Measurements from ENCODE around the gene VAT1L. TPM values are rescaled to one million over a fixed set of nuclear protein-coding genes. Genes with fewer than 3 reads are reported as not detected.

VAT1L gene
- total and polyA plus RNA-seq, 3 donors from 2014 or later: 4.2 to 5.2 (median 4.6) TPM

DNA sequence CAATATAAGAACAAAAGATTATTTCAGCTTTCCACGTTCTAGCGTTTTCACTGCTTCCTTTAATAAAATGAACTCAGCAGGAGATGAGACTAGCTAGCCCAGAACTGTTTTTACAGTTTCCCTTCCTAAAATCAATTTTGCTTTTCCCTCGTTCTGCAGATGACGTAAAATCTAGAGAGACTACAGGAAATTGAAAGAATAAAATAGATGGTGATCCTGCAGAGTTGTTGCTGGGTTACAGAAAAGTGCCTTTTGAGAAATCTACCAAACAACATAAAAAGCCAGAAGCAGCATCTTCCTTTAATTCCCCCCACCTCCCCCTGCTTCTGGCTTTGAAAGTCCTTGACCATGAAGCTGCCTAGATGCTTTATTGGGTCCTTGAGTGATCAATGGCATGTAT, 137.2 kb downstream of the VAT1L start:
- Histone ChIP-seq H3K9me3 (no peaks in the 10 kb centered on the region), H3K27ac (no peak overlapping the region), H3K4me3 (no peak overlapping the region), H3K27me3 (no peaks in the 10 kb centered on the region), H3K36me3 (ENCODE audit: low read depth, missing control alignments) (no peaks in the 10 kb centered on the region), H3K4me1 (no peaks in the 10 kb centered on the region)
- no peak for TF ChIP-seq POLR2A (IDR thresholded peaks at IDR 0.05)
- TF ChIP-seq, protein P1, sequence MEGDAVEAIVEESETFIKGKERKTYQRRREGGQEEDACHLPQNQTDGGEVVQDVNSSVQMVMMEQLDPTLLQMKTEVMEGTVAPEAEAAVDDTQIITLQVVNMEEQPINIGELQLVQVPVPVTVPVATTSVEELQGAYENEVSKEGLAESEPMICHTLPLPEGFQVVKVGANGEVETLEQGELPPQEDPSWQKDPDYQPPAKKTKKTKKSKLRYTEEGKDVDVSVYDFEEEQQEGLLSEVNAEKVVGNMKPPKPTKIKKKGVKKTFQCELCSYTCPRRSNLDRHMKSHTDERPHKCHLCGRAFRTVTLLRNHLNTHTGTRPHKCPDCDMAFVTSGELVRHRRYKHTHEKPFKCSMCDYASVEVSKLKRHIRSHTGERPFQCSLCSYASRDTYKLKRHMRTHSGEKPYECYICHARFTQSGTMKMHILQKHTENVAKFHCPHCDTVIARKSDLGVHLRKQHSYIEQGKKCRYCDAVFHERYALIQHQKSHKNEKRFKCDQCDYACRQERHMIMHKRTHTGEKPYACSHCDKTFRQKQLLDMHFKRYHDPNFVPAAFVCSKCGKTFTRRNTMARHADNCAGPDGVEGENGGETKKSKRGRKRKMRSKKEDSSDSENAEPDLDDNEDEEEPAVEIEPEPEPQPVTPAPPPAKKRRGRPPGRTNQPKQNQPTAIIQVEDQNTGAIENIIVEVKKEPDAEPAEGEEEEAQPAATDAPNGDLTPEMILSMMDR (IDR thresholded peaks at IDR 0.05): no peak
- DNase-seq: no peak
- 83 to 86% methylated on average over 4 of the region's 4 CpGs for whole genome bisulfite sequencing, 2 donors
- intact Hi-C loops (cut with DNase I; ENCODE audit: low total_unique reads): no loop called here

DNA sequence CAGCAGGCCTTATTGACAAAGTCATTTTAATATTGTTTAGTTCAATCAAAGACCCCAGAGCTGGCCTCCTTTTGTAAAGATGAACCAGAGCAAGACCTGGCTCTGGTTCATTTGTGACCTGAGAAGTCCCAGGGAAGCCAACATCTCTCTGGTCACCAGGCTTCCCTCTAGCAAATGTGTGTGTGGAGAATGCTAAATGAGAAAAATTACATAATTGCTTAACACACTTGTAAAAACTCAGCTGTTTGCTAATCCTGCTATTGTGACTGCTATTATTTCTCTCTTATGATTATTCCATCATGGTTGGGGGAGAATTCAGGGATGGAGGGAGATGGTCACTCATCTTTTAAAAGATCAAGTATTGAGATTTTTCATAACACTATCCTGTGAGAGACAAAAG, 139.7 kb downstream of the VAT1L start:
- Histone ChIP-seq H3K4me3 (no peak overlapping the region), H3K36me3 (ENCODE audit: low read depth, missing control alignments) (no peaks in the 10 kb centered on the region), H3K27me3 (no peaks in the 10 kb centered on the region), H3K27ac (no peak overlapping the region), H3K4me1 (no peaks in the 10 kb centered on the region), H3K9me3 (no peaks in the 10 kb centered on the region)
- intact Hi-C loops (cut with DNase I; ENCODE audit: low total_unique reads): no loop called here
- TF ChIP-seq, protein P1 (IDR thresholded peaks at IDR 0.05): no peak
- TF ChIP-seq POLR2A (IDR thresholded peaks at IDR 0.05): no peak
- no peak for DNase-seq

DNA sequence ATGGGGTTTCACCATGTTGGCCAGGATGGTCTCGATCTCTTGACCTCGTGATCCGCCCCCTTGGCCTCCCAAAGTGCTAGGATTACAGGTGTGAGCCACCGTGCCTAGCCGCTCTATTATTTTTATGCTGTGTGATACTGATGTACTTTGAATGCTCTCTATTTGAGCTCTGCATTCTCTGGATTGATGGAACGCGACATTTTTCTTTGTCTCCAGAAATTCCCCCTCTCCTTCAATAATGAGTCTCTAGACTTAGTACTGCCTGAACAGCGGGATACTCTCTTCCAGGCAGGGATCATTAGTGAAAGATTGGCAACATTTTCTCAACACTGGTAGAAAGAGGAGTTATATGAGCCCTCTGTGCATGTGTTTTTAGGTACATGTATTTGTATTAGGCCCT, 140.6 kb downstream of the VAT1L start:
- H3K36me3 ChIP-seq (ENCODE audit: low read depth, missing control alignments): no peaks in the 10 kb centered on the region
- no peak overlapping the region for H3K27ac ChIP-seq
- 91 to 97% methylated on average over 7 to 8 of the region's 8 CpGs for WGBS, 2 donors
- H3K27me3 ChIP-seq: no peaks in the 10 kb centered on the region
- TF ChIP-seq, protein P1 (IDR thresholded peaks at IDR 0.05): no peak
- no peak for TF ChIP-seq POLR2A (IDR thresholded peaks at IDR 0.05)
- H3K4me3 ChIP-seq: no peak overlapping the region
- no peak for DNase-seq
- no peaks in the 10 kb centered on the region for H3K4me1 ChIP-seq
- intact Hi-C loops (cut with DNase I; ENCODE audit: low total_unique reads): no loop called here
- H3K9me3 ChIP-seq: no peaks in the 10 kb centered on the region

DNA sequence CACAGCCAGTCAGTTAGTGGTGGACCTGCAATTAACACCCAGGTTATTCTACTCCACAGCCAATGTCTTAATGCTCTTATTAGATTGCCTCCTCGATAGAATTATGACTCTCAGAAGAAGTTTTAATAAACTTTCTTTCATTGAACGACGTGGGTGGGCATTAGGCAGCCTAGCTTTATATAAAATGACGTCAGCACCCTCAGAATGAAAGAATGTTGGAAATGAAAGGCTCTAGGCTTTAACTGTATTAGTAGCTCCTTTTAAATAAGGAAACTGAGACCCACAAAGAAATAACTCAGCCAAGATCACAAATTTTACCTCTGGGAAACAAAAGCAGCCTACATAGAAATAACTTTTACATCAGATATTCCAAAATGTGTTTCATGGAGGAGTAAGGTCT, 142.7 kb downstream of the VAT1L start:
- intact Hi-C loops (cut with DNase I; ENCODE audit: low total_unique reads): no loop called here
- Histone ChIP-seq H3K9me3 (no peaks in the 10 kb centered on the region), H3K36me3 (ENCODE audit: low read depth, missing control alignments) (no peaks in the 10 kb centered on the region), H3K4me3 (no peak overlapping the region), H3K27ac (no peak overlapping the region), H3K4me1 (no peaks in the 10 kb centered on the region), H3K27me3 (no peaks in the 10 kb centered on the region)
- WGBS, 2 donors: 79 to 86% methylated on average over 4 of the region's 4 CpGs
- no peak for DNase-seq
- no peak for TF ChIP-seq POLR2A (IDR thresholded peaks at IDR 0.05)
- TF ChIP-seq, protein P1 (IDR thresholded peaks at IDR 0.05): no peak

DNA sequence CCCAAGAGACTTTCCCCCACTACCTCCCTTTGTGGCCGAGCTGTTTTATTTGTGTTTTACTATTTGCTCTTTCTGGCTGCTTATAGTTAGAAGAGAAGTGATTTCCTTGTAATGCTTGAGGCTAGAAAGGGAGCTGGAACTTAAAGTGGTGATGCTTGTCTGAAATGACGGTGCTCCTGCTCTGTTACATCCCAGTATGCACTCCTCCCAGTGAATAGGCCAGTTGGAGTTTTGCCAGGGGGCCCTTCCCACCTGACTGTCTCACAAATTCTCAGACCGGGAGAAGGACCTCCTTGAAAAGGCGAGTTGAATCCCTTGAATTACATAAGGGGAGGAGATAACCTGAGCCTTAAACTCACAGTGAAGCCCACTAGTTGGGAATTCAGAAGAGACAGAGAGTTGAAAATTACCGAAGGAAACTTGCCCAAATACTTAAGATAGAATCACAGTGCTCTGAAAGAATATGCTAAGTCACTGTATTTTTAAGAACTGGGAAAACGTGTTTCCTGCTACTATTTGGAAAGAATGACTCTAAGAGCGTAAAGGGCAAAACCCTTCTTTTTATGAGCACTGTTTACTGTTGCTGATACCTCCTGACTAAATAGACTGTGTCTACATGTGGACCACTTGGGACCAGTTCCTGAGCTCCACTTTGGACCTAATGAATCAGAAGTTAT, 149.2 kb downstream of the VAT1L start:
- DNase-seq: no peak
- TF ChIP-seq, protein P1 (IDR thresholded peaks at IDR 0.05): no peak
- no peak for TF ChIP-seq POLR2A (IDR thresholded peaks at IDR 0.05)
- H3K4me3 ChIP-seq: no peak overlapping the region
- H3K9me3 ChIP-seq: no peaks in the 10 kb centered on the region
- intact Hi-C loops (cut with DNase I; ENCODE audit: low total_unique reads): no loop called here
- H3K27ac ChIP-seq: no peak overlapping the region
- H3K4me1 ChIP-seq: no peaks in the 10 kb centered on the region
- no peaks in the 10 kb centered on the region for H3K36me3 ChIP-seq (ENCODE audit: low read depth, missing control alignments)
- H3K27me3 ChIP-seq: no peaks in the 10 kb centered on the region
- 43 to 56% methylated on average over 7 of the region's 7 CpGs for WGBS, 2 donors

Data from testis (tissue), 3 donors.